Uterus (tissue), 4 donors: ENCODE measurements around the gene EPHA4. TPM values are rescaled to one million over a fixed set of nuclear protein-coding genes. Genes with fewer than 3 reads are reported as not detected.

Source experiments
- DNase-seq, 2 donors: peaks; one replicate each; pipeline ENCODE4 v3.0.0-alpha.2; 2019 to 2020
- H3K27ac ChIP-seq, 2 donors: fragments of 200-600 bp; sonication (generic); 1 replicate in 1 of 2; 2 replicates in 1 of 2; pipeline ENCODE4 v1.5.1; 2016 to 2018
- H3K27me3 ChIP-seq, 2 donors: fragments of 200-600 bp; sonication (generic); one replicate each; pipeline ENCODE4 v1.5.1; 2018 to 2019; ENCODE audit warnings: control low read depth in 1 of 2
- H3K36me3 ChIP-seq, 2 donors: fragments of 200-600 bp; sonication (generic); one replicate each; pipeline ENCODE4 v1.5.1; 2019; ENCODE audit warnings: control low read depth in 1 of 2
- H3K4me1 ChIP-seq, 2 donors: fragments of 200-600 bp; sonication (generic); one replicate each; pipeline ENCODE4 v1.5.1; 2018 to 2019; ENCODE audit warnings: control low read depth in 1 of 2
- H3K4me3 ChIP-seq, 2 donors: fragments of 200-600 bp; sonication (generic); 1 replicate in 1 of 2; 2 replicates in 1 of 2; pipeline ENCODE4 v1.5.1; 2018 to 2019; ENCODE audit warnings: mild to moderate bottlenecking in 1 of 2
- H3K9me3 ChIP-seq, 2 donors: fragments of 200-600 bp; sonication (generic); one replicate each; pipeline ENCODE4 v1.5.1; 2019; ENCODE audit warnings: control low read depth in 1 of 2
- POLR2A ChIP-seq, 2 donors: fragments of 450-650 bp; IDR thresholded peaks; one replicate each; pipeline ENCODE4 v1.6.1; 2016; ENCODE audit warnings: antibody characterized with exemption in 2 of 2, mild to moderate bottlenecking in 1 of 2, moderate library complexity in 1 of 2
- intact Hi-C: fragments of 100-400 bp; cut with DNase I; formaldehyde crosslinking; loops from one replicate; pipeline ENCODE4 v1.15.1; 2023; ENCODE audit warnings: low total_unique reads
- total RNA-seq, 4 donors: library from RNA; depleted of rRNA in 3 of 4; stranded (reverse); fragments of >200 nt in 3 of 4; gene quantifications; one replicate each; pipeline versions ENCODE4 v1.1.0 to v1.2.4, GENCODE V29; 2014 to 2023
- TF ChIP-seq, protein P1 (sequence below), 4 experiments: fragments of 200-600 bp in 2 of 4; fragments of 450-650 bp in 2 of 4; sonication (generic) in 2 of 4; IDR thresholded peaks; one replicate each; pipeline ENCODE4 v1.5.1; 2016 to 2019; ENCODE audit warnings: antibody characterized with exemption in 4 of 4, mild to moderate bottlenecking in 2 of 4, moderate library complexity in 1 of 4
- donor health status: DM: yes; HTN: yes; CAD: no.

EPHA4 gene
- 10 to 100 TPM; 45.6 to 84.7 (median 66.8) TPM for total RNA-seq

DNA sequence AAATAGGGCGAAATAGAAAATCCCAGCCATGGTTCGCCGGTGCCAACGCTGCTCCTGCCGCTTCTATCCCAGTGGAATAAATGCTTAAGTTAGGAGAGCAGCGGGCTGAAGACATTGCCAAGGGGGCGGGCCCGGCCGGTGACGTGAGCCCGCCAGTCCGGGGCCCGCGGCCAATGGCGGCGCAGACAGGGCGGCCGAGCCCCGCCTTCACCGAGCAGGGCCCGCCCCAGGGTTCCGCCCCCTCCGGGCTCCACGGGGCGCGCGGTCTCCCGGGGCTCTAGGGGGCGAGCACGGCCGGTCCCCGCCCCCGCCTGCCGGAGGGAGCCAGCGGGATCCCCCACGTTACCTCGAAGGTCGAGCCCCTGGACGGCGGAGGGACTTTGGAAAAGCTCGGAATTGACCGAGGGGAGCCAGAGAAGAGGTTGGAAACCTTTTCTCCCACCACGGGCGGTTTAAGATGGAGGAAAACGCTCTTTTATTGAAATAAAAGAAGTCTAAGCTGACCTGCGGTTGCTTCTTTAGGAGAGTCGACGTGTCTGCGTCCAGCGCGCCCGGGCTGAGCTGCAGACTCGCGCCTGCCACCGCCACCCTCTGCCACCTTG, at the start of gene EPHA4:
TSS of gene EPHA4 (minus strand) at position 86 of the 602 bp plus-strand sequence. CDS start at position 30, 56 bp downstream.
- TF ChIP-seq POLR2A (IDR thresholded peaks at IDR 0.05): peak; percentile 75 to 80
- TF ChIP-seq, protein P1, sequence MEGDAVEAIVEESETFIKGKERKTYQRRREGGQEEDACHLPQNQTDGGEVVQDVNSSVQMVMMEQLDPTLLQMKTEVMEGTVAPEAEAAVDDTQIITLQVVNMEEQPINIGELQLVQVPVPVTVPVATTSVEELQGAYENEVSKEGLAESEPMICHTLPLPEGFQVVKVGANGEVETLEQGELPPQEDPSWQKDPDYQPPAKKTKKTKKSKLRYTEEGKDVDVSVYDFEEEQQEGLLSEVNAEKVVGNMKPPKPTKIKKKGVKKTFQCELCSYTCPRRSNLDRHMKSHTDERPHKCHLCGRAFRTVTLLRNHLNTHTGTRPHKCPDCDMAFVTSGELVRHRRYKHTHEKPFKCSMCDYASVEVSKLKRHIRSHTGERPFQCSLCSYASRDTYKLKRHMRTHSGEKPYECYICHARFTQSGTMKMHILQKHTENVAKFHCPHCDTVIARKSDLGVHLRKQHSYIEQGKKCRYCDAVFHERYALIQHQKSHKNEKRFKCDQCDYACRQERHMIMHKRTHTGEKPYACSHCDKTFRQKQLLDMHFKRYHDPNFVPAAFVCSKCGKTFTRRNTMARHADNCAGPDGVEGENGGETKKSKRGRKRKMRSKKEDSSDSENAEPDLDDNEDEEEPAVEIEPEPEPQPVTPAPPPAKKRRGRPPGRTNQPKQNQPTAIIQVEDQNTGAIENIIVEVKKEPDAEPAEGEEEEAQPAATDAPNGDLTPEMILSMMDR (IDR thresholded peaks at IDR 0.05): peak; percentile 10 to 43 (median 24)
- Histone ChIP-seq H3K4me3 (peak within 1 kb of the TSS; percentile 70 to 73), H3K27ac (peak within 1 kb of the TSS; percentile 89 to 91), H3K4me1 (no peaks in the 10 kb centered on the region), H3K9me3 (no peaks in the 10 kb centered on the region), H3K36me3 (no peaks in the 10 kb centered on the region), H3K27me3 (no peaks in the 10 kb centered on the region)
- intact Hi-C loops: loop anchor here (5.0 kb wide), 1 partner anchor 885 kb away; no protein-coding TSS in a partner anchor
- peak; percentile 88 to 93 for DNase-seq

GRCh38 chr2:221618007-221618406, 45.9 kb upstream of the EPHA4 start:
- DNase-seq: no peak
- no peaks in the 10 kb centered on the region for H3K4me1 ChIP-seq
- no peak for TF ChIP-seq POLR2A (IDR thresholded peaks at IDR 0.05)
- TF ChIP-seq, protein P1 (IDR thresholded peaks at IDR 0.05): no peak
- no peak overlapping the region for H3K27ac ChIP-seq
- H3K4me3 ChIP-seq: no peak overlapping the region
- H3K36me3 ChIP-seq: no peaks in the 10 kb centered on the region
- no peaks in the 10 kb centered on the region for H3K9me3 ChIP-seq
- H3K27me3 ChIP-seq: no peaks in the 10 kb centered on the region
- intact Hi-C loops: no loop called here

DNA sequence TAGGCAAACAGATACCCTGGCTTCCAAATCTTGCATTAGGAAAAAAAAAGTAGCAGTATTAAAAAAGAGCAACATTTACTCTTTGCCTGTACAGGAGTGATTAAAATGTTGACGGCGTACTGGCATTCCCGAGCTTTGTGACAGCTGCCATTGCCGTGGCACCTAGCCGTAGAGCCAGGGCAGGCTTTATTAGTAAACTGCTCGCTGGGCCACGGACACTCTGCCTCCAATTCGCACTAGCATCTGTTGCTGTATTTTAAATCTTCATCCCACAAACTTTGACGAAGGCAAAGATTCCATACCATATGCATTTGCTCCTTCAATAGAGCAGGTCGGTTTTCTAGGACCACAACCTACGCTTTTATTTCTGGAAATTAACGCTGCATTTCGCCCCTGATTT, 44.5 kb upstream of the EPHA4 start:
- Histone ChIP-seq H3K4me3 (no peak overlapping the region), H3K36me3 (no peaks in the 10 kb centered on the region), H3K27ac (no peak overlapping the region), H3K9me3 (no peaks in the 10 kb centered on the region), H3K4me1 (no peaks in the 10 kb centered on the region), H3K27me3 (no peaks in the 10 kb centered on the region)
- intact Hi-C loops: no loop called here
- no peak for DNase-seq
- TF ChIP-seq POLR2A (IDR thresholded peaks at IDR 0.05): no peak
- TF ChIP-seq, protein P1 (IDR thresholded peaks at IDR 0.05): no peak

DNA sequence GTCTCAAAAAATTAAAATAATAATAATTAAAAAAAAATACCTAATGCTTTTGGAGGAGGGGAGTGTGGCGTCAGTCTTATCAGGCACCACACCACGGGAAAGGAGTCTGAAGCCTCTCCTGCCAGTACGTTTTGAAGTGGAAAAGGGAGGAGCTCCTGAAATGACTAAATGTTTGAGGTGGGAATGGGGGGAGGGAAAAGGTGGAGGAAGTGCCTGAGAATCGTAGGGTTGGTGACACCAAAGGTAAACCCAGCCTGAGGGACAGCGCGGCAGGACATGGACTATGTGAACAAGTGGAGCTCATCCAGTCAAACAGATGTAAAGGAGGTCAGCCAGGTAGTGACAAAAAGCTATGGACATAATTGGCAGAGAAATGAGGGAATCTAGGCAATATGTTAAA, 42.2 kb upstream of the EPHA4 start:
- Histone ChIP-seq H3K9me3 (no peaks in the 10 kb centered on the region), H3K27me3 (no peaks in the 10 kb centered on the region), H3K36me3 (no peaks in the 10 kb centered on the region), H3K27ac (no peak overlapping the region), H3K4me3 (no peak overlapping the region), H3K4me1 (no peaks in the 10 kb centered on the region)
- no peak for TF ChIP-seq POLR2A (IDR thresholded peaks at IDR 0.05)
- TF ChIP-seq, protein P1 (IDR thresholded peaks at IDR 0.05): no peak
- DNase-seq: no peak
- intact Hi-C loops: no loop called here

GRCh38 chr2:221612800-221613199, 40.7 kb upstream of the EPHA4 start:
- H3K4me1 ChIP-seq: no peaks in the 10 kb centered on the region
- H3K4me3 ChIP-seq: no peak overlapping the region
- H3K36me3 ChIP-seq: no peaks in the 10 kb centered on the region
- TF ChIP-seq, protein P1 (IDR thresholded peaks at IDR 0.05): no peak
- TF ChIP-seq POLR2A (IDR thresholded peaks at IDR 0.05): no peak
- no peak for DNase-seq
- no peak overlapping the region for H3K27ac ChIP-seq
- intact Hi-C loops: no loop called here
- H3K9me3 ChIP-seq: no peaks in the 10 kb centered on the region
- no peaks in the 10 kb centered on the region for H3K27me3 ChIP-seq
